ENCODE results near the gene FAM124B.

GRCh38 chr2:224369028-224369632, 32.8 kb downstream of the FAM124B start:
- peak in 1 of 2 donors; percentile 64 for TF ChIP-seq CTCF (IDR thresholded peaks at IDR 0.05)
- no peak for TF ChIP-seq EP300 (IDR thresholded peaks at IDR 0.05)
- TF ChIP-seq POLR2A (IDR thresholded peaks at IDR 0.05), result no peak
- no peak for TF ChIP-seq POLR2AphosphoS5 (IDR thresholded peaks at IDR 0.05)

Data from suprapubic skin (tissue), 4 donors.